Activated CD8-positive, alpha-beta T cell treated with anti-CD3 and anti-CD28 coated beads for 36 hours (primary cell): ENCODE measurements around the gene SLC1A5. TPM values are rescaled to one million over a fixed set of nuclear protein-coding genes. Genes with fewer than 3 reads are reported as not detected.
A peak's percentile ranks its signal among the peaks of the same experiment; 100 is the strongest.
"Not testable (repeated sequence)": the region's sequence is repeated elsewhere in the genome, so short reads cannot be mapped to it uniquely, and the experiment has no call there.

ENCODE experiments used
- ATAC-seq: fragments of 200-7000 bp; cut with Tn5 transposase; one replicate; pipeline ENCODE4 v1.10.0; 2021; ENCODE audit warnings: mild to moderate bottlenecking, moderate library complexity
- CTCF ChIA-PET: fragments of 350-600 bp; sonication (Branson Sonifier 250); formaldehyde crosslinking; loops from one replicate; lab custom pipeline; 2021; ENCODE audit warnings: antibody characterized with exemption; lab: Charles Lee
- POLR2A ChIA-PET: fragments of 350-600 bp; sonication (Branson Sonifier 250); formaldehyde crosslinking; loops from one replicate; lab custom pipeline; 2021; ENCODE audit warnings: antibody characterized with exemption; lab: Charles Lee
- DNase-seq: peaks from one replicate; pipeline ENCODE4 v3.0.0-alpha.2; 2020
- H3K27ac Mint-ChIP-seq: one replicate; pipeline ENCODE4 v1.8.0; 2021; ENCODE audit warnings: mild to moderate bottlenecking, mixed read lengths
- H3K27me3 Mint-ChIP-seq: one replicate; pipeline ENCODE4 v1.8.0; 2021; ENCODE audit warnings: mixed read lengths
- H3K36me3 Mint-ChIP-seq: one replicate; pipeline ENCODE4 v1.8.0; 2021; ENCODE audit warnings: low read depth, mixed read lengths
- H3K4me1 Mint-ChIP-seq: one replicate; pipeline ENCODE4 v1.8.0; 2021; ENCODE audit warnings: low read depth, mixed read lengths
- H3K4me3 Mint-ChIP-seq: one replicate; pipeline ENCODE4 v1.8.0; 2021; ENCODE audit warnings: mild to moderate bottlenecking, moderate library complexity, mixed read lengths
- H3K9me3 Mint-ChIP-seq: one replicate; pipeline ENCODE4 v1.8.0; 2021; ENCODE audit warnings: mixed read lengths
- intact Hi-C: fragments of 100-400 bp; cut with micrococcal nuclease; formaldehyde crosslinking; loops from one replicate; pipeline ENCODE4 v1.10.0; 2022
- total RNA-seq, 2 experiments: library from RNA; stranded (reverse); gene quantifications; one replicate each; pipeline ENCODE4 v1.2.3, GENCODE V29; 2021
- TF ChIP-seq, protein P1 (sequence below): fragments of 200-600 bp; IDR thresholded peaks from one replicate; pipeline ENCODE4 v1.8.0; 2022; ENCODE audit warnings: antibody characterized with exemption, mild to moderate bottlenecking

Gene SLC1A5
- total RNA-seq, 2 experiments from 2014 or later = 235 TPM

GRCh38 chr19:46782355-46783019 is 5.9 kb downstream of the SLC1A5 start:
- no peak for DNase-seq
- Mint-ChIP-seq H3K4me3 (peak overlapping the region; percentile 98), H3K36me3 (peaks cover 87% of the 10 kb centered on the region), H3K27me3 (no peaks in the 10 kb centered on the region), H3K4me1 (peaks cover 34% of the 10 kb centered on the region), H3K9me3 (no peaks in the 10 kb centered on the region), H3K27ac (peak overlapping the region; percentile 79)
- ChIA-PET CTCF (interaction anchor here (3.4 kb wide), 1 partner anchor 33 kb away, joined by 12 read pairs; no protein-coding TSS in a partner anchor), POLR2A (interaction anchor here (0.7 to 1.4 kb wide), 3 partner anchors 10 to 121 kb away, joined by 3 to 4 read pairs (median 4); no protein-coding TSS in a partner anchor)
- intact Hi-C loops = loop anchor here (10.0 kb wide), 1 partner anchor 62 kb away; no protein-coding TSS in a partner anchor
- TF ChIP-seq, protein P1, sequence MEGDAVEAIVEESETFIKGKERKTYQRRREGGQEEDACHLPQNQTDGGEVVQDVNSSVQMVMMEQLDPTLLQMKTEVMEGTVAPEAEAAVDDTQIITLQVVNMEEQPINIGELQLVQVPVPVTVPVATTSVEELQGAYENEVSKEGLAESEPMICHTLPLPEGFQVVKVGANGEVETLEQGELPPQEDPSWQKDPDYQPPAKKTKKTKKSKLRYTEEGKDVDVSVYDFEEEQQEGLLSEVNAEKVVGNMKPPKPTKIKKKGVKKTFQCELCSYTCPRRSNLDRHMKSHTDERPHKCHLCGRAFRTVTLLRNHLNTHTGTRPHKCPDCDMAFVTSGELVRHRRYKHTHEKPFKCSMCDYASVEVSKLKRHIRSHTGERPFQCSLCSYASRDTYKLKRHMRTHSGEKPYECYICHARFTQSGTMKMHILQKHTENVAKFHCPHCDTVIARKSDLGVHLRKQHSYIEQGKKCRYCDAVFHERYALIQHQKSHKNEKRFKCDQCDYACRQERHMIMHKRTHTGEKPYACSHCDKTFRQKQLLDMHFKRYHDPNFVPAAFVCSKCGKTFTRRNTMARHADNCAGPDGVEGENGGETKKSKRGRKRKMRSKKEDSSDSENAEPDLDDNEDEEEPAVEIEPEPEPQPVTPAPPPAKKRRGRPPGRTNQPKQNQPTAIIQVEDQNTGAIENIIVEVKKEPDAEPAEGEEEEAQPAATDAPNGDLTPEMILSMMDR = no peak
- ATAC-seq = no peak

- ATAC-seq, intact Hi-C loops, DNase-seq, H3K4me3 Mint-ChIP-seq, H3K9me3 Mint-ChIP-seq, H3K27me3 Mint-ChIP-seq: not testable (repeated sequence)
- ChIA-PET POLR2A (interaction anchor here (0.5 to 1.1 kb wide), 3 partner anchors 10 to 24 kb away, joined by 4 to 7 read pairs (median 5); partner anchors contain the start of gene SLC1A5), CTCF (interaction anchor here (1.0 to 3.1 kb wide), 3 partner anchors 11 to 73 kb away, joined by 3 to 14 read pairs (median 4); no protein-coding TSS in a partner anchor)
- peak overlapping the region; percentile 42 for H3K27ac Mint-ChIP-seq
- peaks cover 28% of the 10 kb centered on the region for H3K4me1 Mint-ChIP-seq
- peaks cover 67% of the 10 kb centered on the region for H3K36me3 Mint-ChIP-seq
These were observed 10.3 kb downstream of the SLC1A5 start for GRCh38 chr19:46777956-46778645.

DNA sequence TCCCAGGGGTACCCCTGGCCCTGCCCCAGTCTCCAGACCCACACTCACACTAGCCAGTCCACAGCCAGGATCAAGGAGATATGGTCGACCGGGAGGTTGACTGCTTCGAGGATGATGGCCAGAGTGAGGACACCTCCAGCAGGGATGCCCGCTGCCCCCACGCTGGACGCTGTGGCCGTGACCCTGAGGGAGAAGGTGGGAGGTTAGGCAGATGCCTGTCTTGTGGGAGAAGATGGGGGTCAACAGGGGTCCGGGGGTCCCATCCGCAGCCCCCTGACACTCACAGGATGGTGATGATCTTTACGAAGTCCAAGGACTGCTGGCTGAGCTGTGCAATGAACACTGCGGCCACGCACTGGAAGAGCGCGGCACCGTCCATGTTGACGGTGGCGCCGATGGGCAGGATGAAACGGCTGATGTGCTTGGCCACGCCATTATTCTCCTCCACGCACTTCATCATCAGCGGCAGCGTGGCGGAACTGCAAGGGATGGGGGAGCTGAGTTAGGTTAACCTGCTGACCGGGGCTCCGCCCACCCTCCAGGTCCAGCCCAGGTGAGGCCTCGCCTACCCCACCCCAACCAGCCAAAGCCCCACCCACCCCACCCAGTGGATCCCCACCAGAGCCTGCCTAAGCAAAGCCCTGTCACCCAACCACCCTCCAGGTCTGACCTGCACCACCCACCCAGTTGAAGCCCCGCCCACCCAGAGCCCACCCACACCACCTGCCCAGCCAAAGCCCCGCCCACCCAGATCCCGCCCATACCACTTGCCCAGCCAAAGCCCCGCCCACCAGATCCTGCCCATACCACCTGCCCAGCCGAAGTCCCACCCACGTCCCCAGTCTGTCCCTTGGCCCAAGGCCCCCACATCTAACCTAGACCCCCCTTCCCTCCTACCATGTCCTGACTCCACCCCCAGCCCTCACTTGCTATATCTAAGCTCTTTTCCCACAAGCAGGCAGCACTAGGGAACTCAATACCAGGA is 11.2 kb downstream of the SLC1A5 start:
- POLR2A ChIA-PET = interaction anchor here (0.6 to 1.4 kb wide), 5 partner anchors 7 to 24 kb away, joined by 4 to 7 read pairs (median 5); partner anchors contain the start of gene SLC1A5
- peak overlapping the region; percentile 42 for H3K27ac Mint-ChIP-seq
- peaks cover 61% of the 10 kb centered on the region for H3K36me3 Mint-ChIP-seq

GRCh38 chr19:46775642-46776258 is 12.6 kb downstream of the SLC1A5 start:
- Mint-ChIP-seq H3K27me3 (no peaks in the 10 kb centered on the region), H3K27ac (no peak overlapping the region), H3K4me1 (peaks cover 16% of the 10 kb centered on the region), H3K9me3 (no peaks in the 10 kb centered on the region), H3K4me3 (no peak overlapping the region), H3K36me3 (peaks cover 52% of the 10 kb centered on the region)
- TF ChIP-seq, protein P1 = no peak
- intact Hi-C loops = no loop called here
- no peak for DNase-seq
- CTCF ChIA-PET = interaction anchor here (1.0 to 3.1 kb wide), 2 partner anchors 9 to 64 kb away, joined by 3 to 14 read pairs; no protein-coding TSS in a partner anchor
- POLR2A ChIA-PET = interaction anchor here (0.8 to 1.4 kb wide), 3 partner anchors 9 to 13 kb away, joined by 4 to 5 read pairs (median 5); partner anchors contain the start of gene SLC1A5
- ATAC-seq = no peak

More for the DNA sequence above, 11.2 kb downstream of the SLC1A5 start:
- TF ChIP-seq, protein P1 = no peak
- intact Hi-C loops = no loop called here
- CTCF ChIA-PET = interaction anchor here (1.0 to 3.1 kb wide), 3 partner anchors 10 to 72 kb away, joined by 3 to 14 read pairs (median 4); no protein-coding TSS in a partner anchor
- H3K9me3 Mint-ChIP-seq = no peaks in the 10 kb centered on the region
- no peaks in the 10 kb centered on the region for H3K27me3 Mint-ChIP-seq
- peak; percentile 43 for ATAC-seq
- peaks cover 22% of the 10 kb centered on the region for H3K4me1 Mint-ChIP-seq
- no peak overlapping the region for H3K4me3 Mint-ChIP-seq
- peak; percentile 45 for DNase-seq
